ENCODE data around the gene BACH1.

BACH1 gene

DNA sequence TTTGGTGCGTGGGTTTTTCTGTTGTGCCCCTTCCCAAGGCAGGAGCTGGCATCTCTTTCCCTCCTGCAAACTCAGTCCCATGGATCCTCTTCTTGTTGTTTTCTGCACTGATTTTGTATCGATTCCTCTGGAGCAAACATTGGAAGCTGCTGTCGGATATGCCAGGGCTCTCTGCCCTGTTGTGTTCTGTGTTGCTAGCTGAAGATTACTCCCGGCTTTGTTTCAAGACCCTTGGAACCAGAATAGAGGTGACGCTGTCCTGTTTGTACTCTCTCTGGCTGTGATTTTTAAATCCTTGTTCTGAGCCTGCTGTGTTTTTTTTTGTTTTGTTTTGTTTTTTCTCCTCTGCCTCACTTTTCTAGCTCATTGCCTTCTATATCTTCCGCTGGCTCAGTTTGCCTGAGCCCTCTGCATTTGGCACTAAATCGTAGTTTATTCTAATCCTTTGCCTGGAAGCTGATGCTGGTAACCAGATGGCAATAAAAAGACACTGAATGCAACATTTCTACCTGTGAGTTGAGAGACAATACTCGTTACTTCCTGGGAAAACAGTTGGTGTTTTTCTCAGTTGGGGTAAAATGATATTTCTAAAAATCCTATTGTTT lies 67.0 kb downstream of the BACH1 start:
- H3K4me3 ChIP-seq (replicated peaks in 1 of 2; ENCODE audit: low read depth in 2 of 2, low read length in 2 of 2) = no peak overlapping the region
- DNase-seq (ENCODE audit: low read depth in 2 of 2) = no peak
- TF ChIP-seq, protein P1, sequence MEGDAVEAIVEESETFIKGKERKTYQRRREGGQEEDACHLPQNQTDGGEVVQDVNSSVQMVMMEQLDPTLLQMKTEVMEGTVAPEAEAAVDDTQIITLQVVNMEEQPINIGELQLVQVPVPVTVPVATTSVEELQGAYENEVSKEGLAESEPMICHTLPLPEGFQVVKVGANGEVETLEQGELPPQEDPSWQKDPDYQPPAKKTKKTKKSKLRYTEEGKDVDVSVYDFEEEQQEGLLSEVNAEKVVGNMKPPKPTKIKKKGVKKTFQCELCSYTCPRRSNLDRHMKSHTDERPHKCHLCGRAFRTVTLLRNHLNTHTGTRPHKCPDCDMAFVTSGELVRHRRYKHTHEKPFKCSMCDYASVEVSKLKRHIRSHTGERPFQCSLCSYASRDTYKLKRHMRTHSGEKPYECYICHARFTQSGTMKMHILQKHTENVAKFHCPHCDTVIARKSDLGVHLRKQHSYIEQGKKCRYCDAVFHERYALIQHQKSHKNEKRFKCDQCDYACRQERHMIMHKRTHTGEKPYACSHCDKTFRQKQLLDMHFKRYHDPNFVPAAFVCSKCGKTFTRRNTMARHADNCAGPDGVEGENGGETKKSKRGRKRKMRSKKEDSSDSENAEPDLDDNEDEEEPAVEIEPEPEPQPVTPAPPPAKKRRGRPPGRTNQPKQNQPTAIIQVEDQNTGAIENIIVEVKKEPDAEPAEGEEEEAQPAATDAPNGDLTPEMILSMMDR (IDR thresholded peaks at IDR 0.05; ENCODE audit: low read depth, low read length) = no peak

DNA sequence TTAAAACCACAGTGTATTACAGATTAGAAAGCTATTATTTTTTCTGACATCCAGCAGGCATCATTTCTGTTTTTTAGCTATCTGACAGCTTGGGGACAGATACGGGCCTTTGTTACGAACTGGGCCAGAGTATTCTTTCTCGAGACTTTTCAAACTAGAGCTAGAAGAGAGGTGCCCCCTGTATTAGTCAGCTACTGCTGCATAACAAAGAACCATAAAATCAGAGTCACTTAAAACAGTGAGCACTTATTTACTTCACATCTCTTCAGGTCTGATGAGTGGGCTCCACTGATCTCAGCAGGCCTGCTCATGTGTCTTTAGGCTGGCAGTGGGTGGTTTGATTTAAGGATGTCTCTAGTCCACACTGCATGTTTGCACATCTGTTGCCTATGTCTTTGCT lies 67.8 kb downstream of the BACH1 start:
- no peak for DNase-seq (ENCODE audit: low read depth in 2 of 2)
- TF ChIP-seq, protein P1 (IDR thresholded peaks at IDR 0.05; ENCODE audit: low read depth, low read length) = no peak
- H3K4me3 ChIP-seq (replicated peaks in 1 of 2; ENCODE audit: low read depth in 2 of 2, low read length in 2 of 2) = no peak overlapping the region

DNA sequence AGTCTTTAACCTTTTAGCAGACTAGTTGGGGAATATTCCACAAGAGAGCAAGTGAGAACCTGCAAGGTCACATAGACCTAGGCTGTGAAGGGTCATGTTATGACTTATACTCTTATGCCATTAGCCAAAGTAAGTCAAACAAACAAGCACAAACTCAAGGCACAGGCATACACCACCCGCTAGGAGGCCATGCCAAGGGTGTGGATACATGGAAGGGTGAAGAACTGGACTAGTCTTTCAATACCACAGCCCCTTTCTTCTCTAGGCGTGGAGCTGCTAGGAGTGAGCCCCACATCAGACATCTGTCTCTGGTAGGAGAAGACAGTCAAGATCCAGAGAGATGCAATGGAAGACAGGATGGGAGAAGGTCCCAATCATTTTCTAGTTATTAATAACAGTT lies 68.6 kb downstream of the BACH1 start:
- TF ChIP-seq, protein P1 (IDR thresholded peaks at IDR 0.05; ENCODE audit: low read depth, low read length) = no peak
- DNase-seq (ENCODE audit: low read depth in 2 of 2) = no peak
- H3K4me3 ChIP-seq (replicated peaks in 1 of 2; ENCODE audit: low read depth in 2 of 2, low read length in 2 of 2) = no peak overlapping the region

DNA sequence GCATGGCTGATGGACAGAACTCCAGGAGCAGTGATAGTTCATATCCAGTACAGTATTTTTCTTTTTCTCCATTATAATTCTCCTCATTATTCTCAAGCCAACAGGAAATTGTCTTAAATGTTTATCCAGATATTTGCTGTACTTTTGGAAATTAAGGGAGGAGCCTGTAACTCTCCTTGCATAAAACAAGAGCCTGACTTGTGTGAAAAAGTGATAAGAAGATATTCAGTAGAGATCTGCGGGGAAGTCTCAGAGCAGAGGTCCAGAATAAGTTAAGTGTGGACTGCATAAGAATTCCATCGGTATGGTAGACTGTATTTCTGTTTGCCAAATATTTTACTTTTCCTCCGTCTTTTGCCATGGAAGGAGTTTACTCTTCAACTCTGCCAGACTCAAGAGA lies 70.2 kb downstream of the BACH1 start:
- TF ChIP-seq, protein P1 (IDR thresholded peaks at IDR 0.05; ENCODE audit: low read depth, low read length) = no peak
- DNase-seq (ENCODE audit: low read depth in 2 of 2) = no peak
- no peak overlapping the region for H3K4me3 ChIP-seq (replicated peaks in 1 of 2; ENCODE audit: low read depth in 2 of 2, low read length in 2 of 2)

DNA sequence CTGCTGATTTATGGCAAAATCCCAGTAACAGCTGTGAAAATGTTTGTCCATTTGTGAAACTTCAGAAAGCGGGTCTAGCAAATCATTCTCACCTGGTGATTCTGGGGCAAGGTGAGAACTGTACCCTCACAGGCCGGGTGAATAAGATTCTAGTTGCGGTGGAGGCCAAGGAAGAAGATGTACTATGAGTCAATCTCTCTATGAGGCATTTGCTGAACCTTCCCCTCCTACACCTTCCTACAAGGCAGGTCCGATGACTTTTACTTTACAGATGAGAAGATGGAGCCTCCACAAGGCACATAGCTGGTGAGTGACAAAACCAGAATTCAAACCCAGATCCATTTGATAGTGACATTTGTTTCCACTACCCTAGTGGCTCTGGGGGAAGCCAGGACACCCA lies 72.7 kb downstream of the BACH1 start:
- H3K4me3 ChIP-seq (replicated peaks in 1 of 2; ENCODE audit: low read depth in 2 of 2, low read length in 2 of 2) = no peak overlapping the region
- TF ChIP-seq, protein P1 (IDR thresholded peaks at IDR 0.05; ENCODE audit: low read depth, low read length) = no peak
- DNase-seq (ENCODE audit: low read depth in 2 of 2) = peak in 1 of 2 donors; percentile 17

DNA sequence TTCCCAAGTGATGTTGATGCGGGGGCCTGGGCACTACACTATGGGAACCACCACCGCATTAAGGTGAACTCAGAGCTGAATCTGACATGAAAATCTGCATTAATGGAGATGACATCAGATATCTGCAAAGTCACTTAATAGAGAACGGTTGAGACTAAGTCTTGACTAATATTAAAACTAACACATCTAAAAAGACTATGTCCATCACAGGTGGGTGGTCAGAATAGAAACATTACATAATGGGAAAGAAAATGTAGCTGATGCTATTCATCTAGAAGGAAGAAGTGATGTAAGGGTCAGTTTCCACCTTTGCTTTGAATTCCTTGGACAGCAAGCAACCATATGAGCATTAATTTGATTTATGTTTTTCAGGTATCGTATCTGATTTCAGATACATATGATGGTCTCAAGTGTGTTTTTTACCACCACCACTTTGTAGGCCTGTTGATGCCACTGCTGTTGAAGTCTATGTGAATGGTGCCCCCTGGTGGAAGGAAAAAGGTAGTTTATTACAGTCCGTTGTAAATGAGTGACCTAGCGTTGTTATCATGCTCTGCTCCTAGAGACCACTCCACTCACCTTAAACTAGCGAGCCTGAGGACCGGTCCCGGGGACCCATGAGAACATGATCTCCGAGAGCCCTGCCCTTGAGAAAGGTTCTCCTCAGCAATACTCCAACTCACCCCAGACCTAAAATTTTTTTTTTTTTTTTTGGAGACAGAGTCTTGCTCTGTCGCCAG lies 73.5 kb downstream of the BACH1 start:
- TF ChIP-seq, protein P1 (IDR thresholded peaks at IDR 0.05; ENCODE audit: low read depth, low read length) = peak; percentile 61

More for the DNA sequence above, 73.5 kb downstream of the BACH1 start:
- peak; percentile 88 to 91 for DNase-seq (ENCODE audit: low read depth in 2 of 2)
- no peak overlapping the region for H3K4me3 ChIP-seq (replicated peaks in 1 of 2; ENCODE audit: low read depth in 2 of 2, low read length in 2 of 2)

All from cardiac fibroblast (primary cell).